ENCODE data around the gene SLMAP.

- TF ChIP-seq POLR2AphosphoS5 (IDR thresholded peaks at IDR 0.05) = no peak
- TF ChIP-seq CTCF (IDR thresholded peaks at IDR 0.05) = no peak
- TF ChIP-seq POLR2A (IDR thresholded peaks at IDR 0.05) = no peak
- TF ChIP-seq EP300 (IDR thresholded peaks at IDR 0.05) = no peak
Observed at GRCh38 chr3:57971975-57972374, 215.9 kb downstream of the SLMAP start.

Measured in upper lobe of left lung (tissue), 4 donors.